K562 (cell line): ENCODE measurements around the gene ANXA9. TPM values are rescaled to one million over a fixed set of nuclear protein-coding genes. Genes with fewer than 3 reads are reported as not detected.

ENCODE experiments used
- ARNT ChIP-seq, 2 experiments: fragments of 450-650 bp; IDR thresholded peaks; 2 replicates each; pipeline ENCODE4 v1.6.1; 2016; ENCODE audit warnings: mild to moderate bottlenecking in 1 of 2
- BMI1 ChIP-seq: fragments of 150-350 bp; IDR thresholded peaks from 2 replicates; pipeline ENCODE4 v1.6.1; 2014; ENCODE audit warnings: low read length
- CSDE1 ChIP-seq, 2 experiments: fragments of 450-650 bp; IDR thresholded peaks; 2 replicates each; pipeline ENCODE4 v1.6.1; 2016; ENCODE audit warnings: mild to moderate bottlenecking in 1 of 2
- E4F1 ChIP-seq: fragments of 250-450 bp; sonication (Bioruptor Pico); IDR thresholded peaks from 2 replicates; pipeline ENCODE4 v1.5.0; 2021; ENCODE audit warnings: mild to moderate bottlenecking, borderline replicate concordance
- ESRRA ChIP-seq: fragments of 450-650 bp; IDR thresholded peaks from 2 replicates; pipeline ENCODE4 v1.6.1; 2014; ENCODE audit warnings: low read depth, mild to moderate bottlenecking, moderate library complexity, borderline replicate concordance
- FOXA1 ChIP-seq: fragments of 450-650 bp; IDR thresholded peaks from 2 replicates; pipeline ENCODE4 v1.6.1; 2016; ENCODE audit warnings: mild to moderate bottlenecking, borderline replicate concordance
- HMG20A ChIP-seq: fragments of 450-650 bp; formaldehyde crosslinking; conservative IDR thresholded peaks from 2 replicates; pipeline ENCODE4 v1.4.0; 2020; ENCODE audit warnings: mild to moderate bottlenecking, mixed read lengths
- MCM5 ChIP-seq: fragments of 450-650 bp; IDR thresholded peaks from 2 replicates; pipeline ENCODE4 v1.6.1; 2016; ENCODE audit warnings: low read depth
- POLR2G ChIP-seq: fragments of 200-400 bp; formaldehyde crosslinking; IDR thresholded peaks from 2 replicates; pipeline ENCODE4 v1.6.1; 2017; ENCODE audit warnings: low read depth, mild to moderate bottlenecking, antibody characterized with exemption, low read length, moderate library complexity
- PTRF ChIP-seq: fragments of 450-650 bp; IDR thresholded peaks from 2 replicates; pipeline ENCODE4 v1.6.1; 2016; ENCODE audit warnings: mild to moderate bottlenecking, missing genetic modification characterization, missing compliant biosample characterization
- RCOR1 ChIP-seq, 2 experiments: IDR thresholded peaks; 2 replicates each; pipeline ENCODE4 v1.6.1; 2012; ENCODE audit warnings: low read depth in 2 of 2, low read length in 2 of 2, borderline replicate concordance in 1 of 2, improper control_type of control experiment in 1 of 2
- SMARCA4 ChIP-seq: fragments of 450-650 bp; IDR thresholded peaks from 2 replicates; pipeline ENCODE4 v1.6.1; 2016
- SMARCE1 ChIP-seq: fragments of 450-650 bp; IDR thresholded peaks from 2 replicates; pipeline ENCODE4 v1.7.1; 2016; ENCODE audit warnings: mild to moderate bottlenecking
- TCF3 ChIP-seq: sonication (generic); formaldehyde crosslinking; IDR thresholded peaks from 2 replicates; pipeline ENCODE4 v1.4.0; 2020; ENCODE audit warnings: mild to moderate bottlenecking, missing genetic modification reagents
- TRIM25 ChIP-seq: fragments of 450-650 bp; IDR thresholded peaks from 2 replicates; pipeline ENCODE4 v1.7.0; 2016; ENCODE audit warnings: borderline replicate concordance
- YBX1 ChIP-seq: fragments of 450-650 bp; IDR thresholded peaks from 2 replicates; pipeline ENCODE4 v1.7.1; 2016; ENCODE audit warnings: mild to moderate bottlenecking
- ZBTB12 ChIP-seq: fragments of 250-450 bp; sonication (Bioruptor Pico); IDR thresholded peaks from 2 replicates; pipeline ENCODE4 v1.4.0; 2020
- ZBTB17 ChIP-seq: fragments of 450-650 bp; formaldehyde crosslinking; IDR thresholded peaks from 2 replicates; pipeline ENCODE4 v1.4.0; 2020; ENCODE audit warnings: mild to moderate bottlenecking
- ZNF143 ChIP-seq: sonication (generic); formaldehyde crosslinking; IDR thresholded peaks from 2 replicates; pipeline ENCODE4 v1.9.0; 2022; ENCODE audit warnings: mild to moderate bottlenecking, missing genetic modification reagents
- ZNF224 ChIP-seq: sonication (generic); formaldehyde crosslinking; IDR thresholded peaks from 2 replicates; pipeline ENCODE4 v1.8.0; 2022; ENCODE audit warnings: mild to moderate bottlenecking, missing genetic modification reagents
- ZNF518B ChIP-seq: fragments of 250-450 bp; sonication (Bioruptor Pico); IDR thresholded peaks from 2 replicates; pipeline ENCODE4 v1.5.0; 2021; ENCODE audit warnings: mild to moderate bottlenecking, moderate library complexity
- ZNF766 ChIP-seq: fragments of 200-800 bp; sonication (Bioruptor generic); conservative IDR thresholded peaks from 2 replicates; pipeline ENCODE4 v1.6.1; 2016; ENCODE audit warnings: missing genetic modification characterization, missing compliant biosample characterization
- polyA plus RNA-seq, 8 experiments: library from polyadenylated mRNA; depleted of rRNA in 4 of 8; stranded (reverse) in 5 of 8; unstranded in 3 of 8; fragments of >200 nt; fragmentation: Nextera tagmentation in 2 of 8; fragmentation: Illumina TruSeq in 1 of 8; extraction: Ambion mirVana in 2 of 8; extraction: Trizol in 1 of 8; gene quantifications; 2 replicates each; pipeline versions ENCODE4 v1.2.1 to v1.2.3, GENCODE V29; 2011 to 2014; ENCODE audit warnings: inconsistent platforms in 1 of 8, missing spikeins in 1 of 8
- total RNA-seq, 7 experiments: library from RNA; depleted of rRNA in 6 of 7; stranded (reverse); fragments of >200 nt in 6 of 7; fragmentation: Illumina TruSeq in 2 of 7; extraction: Trizol in 2 of 7; gene quantifications; 2 replicates each; pipeline versions ENCODE4 v1.2.1 to v1.2.3, GENCODE V29; 2011 to 2021; ENCODE audit warnings: low replicate concordance in 1 of 7

ANXA9 gene
- total and polyA plus RNA-seq, 9 of the 15 experiments (the other 6 are each of a cell fraction or from before 2014, with no cell fraction given): 0.24 to 1.6 (median 0.57) TPM

GRCh38 chr1:150999051-150999674 is 17.1 kb downstream of the ANXA9 start (continued):
- TF ChIP-seq ZNF518B (CRISPR knock-in tag): no peak
- TF ChIP-seq ESRRA: peak; percentile 74; the same call in 1 of the 2 replicates
- TF ChIP-seq ARNT (IDR thresholded peaks at IDR 0.05): peak in 1 of 2 experiments; percentile 21; a peak in 1 of 4 replicates
- peak; percentile 82 for TF ChIP-seq SMARCA4
- TF ChIP-seq YBX1: no peak
- peak in 1 of 2 experiments; percentile 51; a peak in 1 of 4 replicates for TF ChIP-seq RCOR1 (IDR thresholded peaks at IDR 0.05; ENCODE audit: borderline replicate concordance in 1 of 2, low read depth in 2 of 2, low read length in 2 of 2)
- no peak for TF ChIP-seq FOXA1
- TF ChIP-seq PTRF (tag): no peak
- no peak for TF ChIP-seq CSDE1 (IDR thresholded peaks at IDR 0.05)
- TF ChIP-seq ZNF766 (CRISPR knock-in tag): peak; percentile 75
- no peak for TF ChIP-seq ZNF143
- TF ChIP-seq ZBTB12 (CRISPR knock-in tag): 0 out of 2 replicates have a peak, but pooled peaks have one; percentile 12
- TF ChIP-seq HMG20A: no peak
- no peak for TF ChIP-seq E4F1 (CRISPR knock-in tag)
- no peak for TF ChIP-seq ZNF224 (CRISPR knock-in tag)
- TF ChIP-seq BMI1: no peak
- peak; percentile 83 for TF ChIP-seq SMARCE1
- 0 out of 2 replicates have a peak, but pooled peaks have one; percentile 14 for TF ChIP-seq ZBTB17 (CRISPR knock-in tag)
- peak; percentile 53 for TF ChIP-seq POLR2G
- no peak for TF ChIP-seq MCM5
- peak; percentile 68 for TF ChIP-seq TCF3 (CRISPR knock-in tag)
- no peak for TF ChIP-seq TRIM25
